Activated CD4-positive, alpha-beta memory T cell treated with anti-CD3 and anti-CD28 coated beads for 36 hours (primary cell): Measurements from ENCODE around the gene RPS19BP1. TPM values are rescaled to one million over a fixed set of nuclear protein-coding genes. Genes with fewer than 3 reads are reported as not detected.
"Not testable (repeated sequence)": the region's sequence is repeated elsewhere in the genome, so short reads cannot be mapped to it uniquely, and the experiment has no call there.

Experiments used
- CTCF ChIA-PET: fragments of 350-600 bp; sonication (Branson Sonifier 250); formaldehyde crosslinking; loops from one replicate; lab custom pipeline; 2021; ENCODE audit warnings: antibody characterized with exemption, inconsistent platforms; lab: Charles Lee
- POLR2A ChIA-PET: fragments of 350-600 bp; sonication (Branson Sonifier 250); formaldehyde crosslinking; loops from one replicate; lab custom pipeline; 2021; ENCODE audit warnings: antibody characterized with exemption; lab: Charles Lee
- DNase-seq: peaks from one replicate; pipeline ENCODE4 v3.0.0-alpha.2; 2020
- H3K27ac Mint-ChIP-seq: one replicate; pipeline ENCODE4 v1.8.0; 2021; ENCODE audit warnings: mixed read lengths
- H3K27me3 Mint-ChIP-seq: one replicate; pipeline ENCODE4 v1.8.0; 2021; ENCODE audit warnings: mixed read lengths
- H3K36me3 Mint-ChIP-seq: one replicate; pipeline ENCODE4 v1.8.0; 2021; ENCODE audit warnings: mixed read lengths
- H3K4me1 Mint-ChIP-seq: one replicate; pipeline ENCODE4 v1.8.0; 2021; ENCODE audit warnings: low read depth, mixed read lengths
- H3K4me3 Mint-ChIP-seq: one replicate; pipeline ENCODE4 v1.8.0; 2021; ENCODE audit warnings: mild to moderate bottlenecking, mixed read lengths
- H3K9me3 Mint-ChIP-seq: one replicate; pipeline ENCODE4 v1.8.0; 2021; ENCODE audit warnings: mixed read lengths
- intact Hi-C: fragments of 100-400 bp; cut with micrococcal nuclease; formaldehyde crosslinking; loops from one replicate; pipeline ENCODE4 v1.15.1; 2023
- total RNA-seq, 2 experiments: library from RNA; stranded (reverse); gene quantifications; one replicate each; pipeline ENCODE4 v1.2.3, GENCODE V29; 2021

The RPS19BP1 gene
- total RNA-seq, 2 experiments from 2014 or later = 65.2 to 67.5 TPM

GRCh38 chr22:39525658-39525975 is 6.9 kb downstream of the RPS19BP1 start:
- H3K9me3 Mint-ChIP-seq = no peaks in the 10 kb centered on the region
- H3K27me3 Mint-ChIP-seq = no peaks in the 10 kb centered on the region
- ChIA-PET POLR2A (interaction anchor here (1.7 to 2.1 kb wide), 2 partner anchors 9 to 24 kb away, joined by 5 to 8 read pairs; partner anchors contain the start of gene MIEF1), CTCF (interaction anchor here (0.9 to 14.2 kb wide), 4 partner anchors 9 to 32 kb away, joined by 3 to 387 read pairs (median 8); no protein-coding TSS in a partner anchor)
- H3K36me3 Mint-ChIP-seq = peaks cover 70% of the 10 kb centered on the region
- intact Hi-C loops = loop anchor here (10.0 kb wide), 1 partner anchor 281 kb away; the partner anchor contains the start of gene PDGFB
- DNase-seq = no peak
- H3K27ac Mint-ChIP-seq = peak overlapping the region; percentile 86
- H3K4me3 Mint-ChIP-seq = no peak overlapping the region
- peaks cover 77% of the 10 kb centered on the region for H3K4me1 Mint-ChIP-seq

- H3K4me3 Mint-ChIP-seq = peak overlapping the region; percentile 14
- intact Hi-C loops = loop anchor here (10.0 kb wide), 1 partner anchor 280 kb away; the partner anchor contains the start of gene PDGFB
- ChIA-PET POLR2A (interaction anchor here (0.7 to 2.1 kb wide), 4 partner anchors 9 to 214 kb away, joined by 3 to 8 read pairs (median 4); partner anchors contain the start of gene MIEF1), CTCF (interaction anchor here (0.9 to 14.2 kb wide), 5 partner anchors 8 to 209 kb away, joined by 3 to 387 read pairs (median 3); no protein-coding TSS in a partner anchor)
- peaks cover 71% of the 10 kb centered on the region for H3K4me1 Mint-ChIP-seq
- peak overlapping the region; percentile 86 for H3K27ac Mint-ChIP-seq
- peaks cover 3% of the 10 kb centered on the region for H3K27me3 Mint-ChIP-seq
- peaks cover 72% of the 10 kb centered on the region for H3K36me3 Mint-ChIP-seq
- no peaks in the 10 kb centered on the region for H3K9me3 Mint-ChIP-seq
- no peak for DNase-seq
Measured at GRCh38 chr22:39524753-39525657, 7.5 kb downstream of the RPS19BP1 start.

GRCh38 chr22:39524089-39524752 is 8.3 kb downstream of the RPS19BP1 start:
- ChIA-PET POLR2A (interaction anchor here (0.7 to 2.1 kb wide), 6 partner anchors 8 to 213 kb away, joined by 3 to 8 read pairs (median 4); partner anchors contain the start of gene MIEF1), CTCF (interaction anchor here (1.0 to 14.2 kb wide), 4 partner anchors 8 to 209 kb away, joined by 3 to 387 read pairs (median 8); no protein-coding TSS in a partner anchor)
- intact Hi-C loops = loop anchor here (10.0 kb wide), 1 partner anchor 279 kb away; the partner anchor contains the start of gene PDGFB
- no peaks in the 10 kb centered on the region for H3K9me3 Mint-ChIP-seq
- H3K36me3 Mint-ChIP-seq = peaks cover 65% of the 10 kb centered on the region
- DNase-seq = no peak
- H3K27me3 Mint-ChIP-seq = peaks cover 4% of the 10 kb centered on the region
- peaks cover 63% of the 10 kb centered on the region for H3K4me1 Mint-ChIP-seq
- peak overlapping the region; percentile 14 for H3K4me3 Mint-ChIP-seq
- peak overlapping the region; percentile 86 for H3K27ac Mint-ChIP-seq

GRCh38 chr22:39522567-39523300 is 9.8 kb downstream of the RPS19BP1 start:
- peaks cover 4% of the 10 kb centered on the region for H3K27me3 Mint-ChIP-seq
- POLR2A ChIA-PET = interaction anchor here (0.7 to 2.1 kb wide), 8 partner anchors 9 to 210 kb away, joined by 3 to 10 read pairs (median 5); partner anchors contain the start of genes MIEF1 and RPL3

GRCh38 chr22:39522091-39522490 is 10.5 kb downstream of the RPS19BP1 start:
- H3K9me3 Mint-ChIP-seq, DNase-seq, H3K27me3 Mint-ChIP-seq: not testable (repeated sequence)
- POLR2A ChIA-PET = interaction anchor here (1.5 to 1.7 kb wide), 3 partner anchors 10 to 203 kb away, joined by 8 to 10 read pairs (median 8); partner anchors contain the start of genes MIEF1 and RPL3
- Mint-ChIP-seq H3K4me3 (peak overlapping the region; percentile 84), H3K36me3 (peaks cover 57% of the 10 kb centered on the region), H3K4me1 (peaks cover 51% of the 10 kb centered on the region), H3K27ac (peak overlapping the region; percentile 98)
- CTCF ChIA-PET = interaction anchor here (0.7 to 14.2 kb wide), 3 partner anchors 28 to 514 kb away, joined by 3 to 387 read pairs (median 3); no protein-coding TSS in a partner anchor
- intact Hi-C loops = loop anchor here (10.0 kb wide), 1 partner anchor 277 kb away; the partner anchor contains the start of gene PDGFB

More at GRCh38 chr22:39522567-39523300, 9.8 kb downstream of the RPS19BP1 start:
- CTCF ChIA-PET = interaction anchor here (0.7 to 14.2 kb wide), 4 partner anchors 8 to 514 kb away, joined by 3 to 387 read pairs (median 8); no protein-coding TSS in a partner anchor
- Mint-ChIP-seq H3K4me1 (peaks cover 57% of the 10 kb centered on the region), H3K4me3 (peak overlapping the region; percentile 84), H3K9me3 (no peaks in the 10 kb centered on the region), H3K27ac (peak overlapping the region; percentile 98), H3K36me3 (peaks cover 57% of the 10 kb centered on the region)
- peak; percentile 51 for DNase-seq
- intact Hi-C loops = loop anchor here (10.0 kb wide), 1 partner anchor 278 kb away; the partner anchor contains the start of gene PDGFB

- peak; percentile 23 for DNase-seq
- ChIA-PET CTCF (interaction anchor here (0.6 to 1.2 kb wide), 2 partner anchors 8 to 566 kb away, joined by 3 to 5 read pairs; no protein-coding TSS in a partner anchor), POLR2A (interaction anchor here (0.5 to 2.3 kb wide), 4 partner anchors 9 to 24 kb away, joined by 3 to 43 read pairs (median 3); partner anchors contain the start of genes MIEF1 and RPS19BP1)
- Mint-ChIP-seq H3K4me1 (peaks cover 50% of the 10 kb centered on the region), H3K4me3 (peak overlapping the region; percentile 84), H3K27ac (peak overlapping the region; percentile 98), H3K36me3 (peaks cover 57% of the 10 kb centered on the region)
- H3K9me3 Mint-ChIP-seq, H3K27me3 Mint-ChIP-seq: not testable (repeated sequence)
- intact Hi-C loops = loop anchor here (10.0 kb wide), 1 partner anchor 276 kb away; the partner anchor contains the start of gene PDGFB
Measured at GRCh38 chr22:39521106-39521885, 11.3 kb downstream of the RPS19BP1 start.

GRCh38 chr22:39520226-39521105 is 12.1 kb downstream of the RPS19BP1 start, which contains the start of gene ATF4:
Gene ATF4, plus strand, starts transcription at chr22:39520562. Its CDS starts 884 bp downstream, at chr22:39521446.
- CTCF ChIA-PET = interaction anchor here (0.6 to 1.3 kb wide), 9 partner anchors 9 to 567 kb away, joined by 3 to 23 read pairs (median 3); partner anchors contain the start of gene RPL3
- POLR2A ChIA-PET = interaction anchor here (0.5 to 2.3 kb wide), 23 partner anchors 9 to 1431 kb away, joined by 3 to 43 read pairs (median 3); partner anchors contain the start of genes MIEF1, RPL3, RPS19BP1 and TAB1
- peak within 1 kb of the TSS; percentile 98 for H3K27ac Mint-ChIP-seq
- peaks cover 50% of the 10 kb centered on the region for H3K4me1 Mint-ChIP-seq
- peaks cover 60% of the 10 kb centered on the region for H3K36me3 Mint-ChIP-seq
- H3K9me3 Mint-ChIP-seq = no peaks in the 10 kb centered on the region
- intact Hi-C loops = loop anchor here (1.0 to 10.0 kb wide), 4 partner anchors 12 to 276 kb away; partner anchors contain the start of genes MIEF1, PDGFB, RPL3 and RPS19BP1
- peaks cover 4% of the 10 kb centered on the region for H3K27me3 Mint-ChIP-seq
- peak; percentile 81 for DNase-seq
- H3K4me3 Mint-ChIP-seq = peak within 1 kb of the TSS; percentile 84

GRCh38 chr22:39519681-39520225 is 12.8 kb downstream of the RPS19BP1 start:
- Mint-ChIP-seq H3K36me3 (peaks cover 54% of the 10 kb centered on the region), H3K4me1 (peaks cover 50% of the 10 kb centered on the region), H3K4me3 (peak overlapping the region; percentile 84), H3K27ac (peak overlapping the region; percentile 98), H3K27me3 (peaks cover 4% of the 10 kb centered on the region), H3K9me3 (no peaks in the 10 kb centered on the region)
- peak; percentile 98 for DNase-seq
- ChIA-PET CTCF (interaction anchor here (0.9 to 1.3 kb wide), 7 partner anchors 9 to 203 kb away, joined by 3 to 23 read pairs (median 3); partner anchors contain the start of gene RPL3), POLR2A (interaction anchor here (0.6 to 2.3 kb wide), 21 partner anchors 10 to 1432 kb away, joined by 3 to 43 read pairs (median 3); partner anchors contain the start of genes MIEF1, RPL3, RPS19BP1 and TAB1)
- intact Hi-C loops = loop anchor here (1.0 to 10.0 kb wide), 4 partner anchors 13 to 275 kb away; partner anchors contain the start of genes MIEF1, PDGFB, RPL3 and RPS19BP1
